Measurements from ENCODE around the gene CLDN3.

DNA sequence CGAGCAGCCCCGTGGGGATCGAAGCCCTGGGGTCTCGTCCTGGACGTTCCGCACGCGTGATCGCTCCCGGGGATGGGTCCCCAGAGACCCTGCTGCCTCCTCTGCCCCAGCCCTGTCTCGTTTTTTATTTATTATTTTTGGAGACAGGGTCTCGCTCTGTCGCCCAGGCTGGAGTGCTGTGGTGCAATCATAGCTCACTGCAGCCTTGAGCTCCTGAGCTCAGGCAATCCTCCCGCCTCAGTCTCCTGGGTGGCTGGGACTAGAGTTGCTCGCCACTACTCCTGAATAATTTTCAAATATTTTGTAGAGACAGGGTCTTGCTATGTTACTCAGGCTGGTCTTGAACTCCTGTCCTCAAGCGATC, 50.3 kb downstream of the CLDN3 start:
- TF ChIP-seq, protein P1, sequence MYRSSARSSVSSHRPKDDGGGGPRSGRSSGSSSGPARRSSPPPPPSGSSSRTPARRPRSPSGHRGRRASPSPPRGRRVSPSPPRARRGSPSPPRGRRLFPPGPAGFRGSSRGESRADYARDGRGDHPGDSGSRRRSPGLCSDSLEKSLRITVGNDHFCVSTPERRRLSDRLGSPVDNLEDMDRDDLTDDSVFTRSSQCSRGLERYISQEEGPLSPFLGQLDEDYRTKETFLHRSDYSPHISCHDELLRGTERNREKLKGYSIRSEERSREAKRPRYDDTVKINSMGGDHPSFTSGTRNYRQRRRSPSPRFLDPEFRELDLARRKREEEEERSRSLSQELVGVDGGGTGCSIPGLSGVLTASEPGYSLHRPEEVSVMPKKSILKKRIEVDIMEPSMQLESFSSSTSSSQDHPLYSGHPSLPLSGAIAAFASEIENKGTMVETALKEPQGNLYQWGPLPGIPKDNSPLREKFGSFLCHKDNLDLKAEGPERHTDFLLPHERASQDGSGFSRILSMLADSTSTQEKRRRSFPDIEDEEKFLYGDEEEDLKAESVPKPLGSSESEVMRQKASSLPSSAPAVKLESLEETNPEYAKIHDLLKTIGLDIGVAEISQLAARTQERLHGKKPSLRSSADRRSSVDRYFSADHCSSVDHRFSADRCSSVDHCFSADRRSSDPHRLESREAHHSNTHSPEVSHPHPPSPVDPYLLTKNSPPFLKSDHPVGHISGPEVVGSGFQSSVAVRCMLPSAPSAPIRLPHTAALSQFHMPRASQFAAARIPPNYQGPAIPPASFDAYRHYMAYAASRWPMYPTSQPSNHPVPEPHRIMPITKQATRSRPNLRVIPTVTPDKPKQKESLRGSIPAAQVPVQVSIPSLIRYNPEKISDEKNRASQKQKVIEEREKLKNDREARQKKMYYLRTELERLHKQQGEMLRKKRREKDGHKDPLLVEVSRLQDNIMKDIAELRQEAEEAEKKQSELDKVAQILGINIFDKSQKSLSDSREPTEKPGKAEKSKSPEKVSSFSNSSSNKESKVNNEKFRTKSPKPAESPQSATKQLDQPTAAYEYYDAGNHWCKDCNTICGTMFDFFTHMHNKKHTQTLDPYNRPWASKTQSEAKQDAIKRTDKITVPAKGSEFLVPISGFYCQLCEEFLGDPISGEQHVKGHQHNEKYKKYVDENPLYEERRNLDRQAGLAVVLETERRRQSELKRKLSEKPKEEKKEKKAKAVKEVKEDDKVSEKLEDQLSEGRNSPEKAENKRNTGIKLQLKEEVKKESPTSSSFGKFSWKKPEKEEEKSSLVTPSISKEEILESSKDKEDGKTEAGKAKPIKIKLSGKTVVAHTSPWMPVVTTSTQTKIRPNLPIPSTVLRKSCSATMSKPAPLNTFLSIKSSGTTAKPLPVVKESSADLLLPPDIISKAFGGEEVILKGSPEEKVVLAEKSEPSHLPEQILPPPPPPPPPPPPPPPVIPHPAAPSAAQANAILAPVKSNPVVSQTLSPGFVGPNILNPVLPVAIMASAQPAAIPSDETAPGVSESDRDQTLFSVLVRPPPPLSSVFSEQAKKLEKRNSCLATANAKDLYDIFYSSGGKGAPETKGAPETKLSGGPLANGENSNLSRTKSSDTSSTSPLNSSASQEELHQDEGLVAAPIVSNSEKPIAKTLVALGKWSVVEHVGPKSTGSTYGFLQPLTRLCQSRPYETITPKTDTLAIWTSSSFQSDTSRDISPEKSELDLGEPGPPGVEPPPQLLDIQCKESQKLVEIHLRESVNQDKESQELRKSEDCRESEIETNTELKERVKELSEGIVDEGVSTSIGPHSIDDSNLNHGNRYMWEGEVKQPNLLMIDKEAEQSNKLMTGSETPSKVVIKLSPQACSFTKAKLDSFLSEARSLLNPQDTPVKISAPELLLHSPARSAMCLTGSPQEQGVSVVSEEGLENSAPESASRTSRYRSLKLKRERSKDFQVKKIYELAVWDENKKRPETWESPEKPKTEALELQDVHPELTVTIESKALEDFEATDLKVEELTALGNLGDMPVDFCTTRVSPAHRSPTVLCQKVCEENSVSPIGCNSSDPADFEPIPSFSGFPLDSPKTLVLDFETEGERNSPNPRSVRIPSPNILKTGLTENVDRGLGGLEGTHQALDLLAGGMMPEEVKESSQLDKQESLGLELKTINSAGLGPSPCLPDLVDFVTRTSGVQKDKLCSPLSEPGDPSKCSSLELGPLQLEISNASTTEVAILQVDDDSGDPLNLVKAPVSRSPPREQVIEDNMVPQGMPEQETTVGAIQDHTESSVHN (IDR thresholded peaks at IDR 0.05; ENCODE audit: borderline replicate concordance in 1 of 2, low read depth in 1 of 2) = no peak
- no peak for TF ChIP-seq SETDB1 (IDR thresholded peaks at IDR 0.05; ENCODE audit: low read length)
- TF ChIP-seq JUND (IDR thresholded peaks at IDR 0.05; ENCODE audit: borderline replicate concordance, low read depth, low read length) = no peak
- no peak for TF ChIP-seq JUND (tag; IDR thresholded peaks at IDR 0.05; ENCODE audit: borderline replicate concordance, low read depth, low read length)
